GM19035 (cell line): ENCODE results near the gene HBQ1.
"Not testable (repeated sequence)": the region's sequence is repeated elsewhere in the genome, so short reads cannot be mapped to it uniquely, and the experiment has no call there.

ENCODE experiments used
- ATAC-seq: cut with Tn5 transposase; IDR thresholded peaks from one replicate; pipeline ENCODE4 v1.9.1; 2021; ENCODE audit not compliant: unreplicated experiment

HBQ1 gene

DNA sequence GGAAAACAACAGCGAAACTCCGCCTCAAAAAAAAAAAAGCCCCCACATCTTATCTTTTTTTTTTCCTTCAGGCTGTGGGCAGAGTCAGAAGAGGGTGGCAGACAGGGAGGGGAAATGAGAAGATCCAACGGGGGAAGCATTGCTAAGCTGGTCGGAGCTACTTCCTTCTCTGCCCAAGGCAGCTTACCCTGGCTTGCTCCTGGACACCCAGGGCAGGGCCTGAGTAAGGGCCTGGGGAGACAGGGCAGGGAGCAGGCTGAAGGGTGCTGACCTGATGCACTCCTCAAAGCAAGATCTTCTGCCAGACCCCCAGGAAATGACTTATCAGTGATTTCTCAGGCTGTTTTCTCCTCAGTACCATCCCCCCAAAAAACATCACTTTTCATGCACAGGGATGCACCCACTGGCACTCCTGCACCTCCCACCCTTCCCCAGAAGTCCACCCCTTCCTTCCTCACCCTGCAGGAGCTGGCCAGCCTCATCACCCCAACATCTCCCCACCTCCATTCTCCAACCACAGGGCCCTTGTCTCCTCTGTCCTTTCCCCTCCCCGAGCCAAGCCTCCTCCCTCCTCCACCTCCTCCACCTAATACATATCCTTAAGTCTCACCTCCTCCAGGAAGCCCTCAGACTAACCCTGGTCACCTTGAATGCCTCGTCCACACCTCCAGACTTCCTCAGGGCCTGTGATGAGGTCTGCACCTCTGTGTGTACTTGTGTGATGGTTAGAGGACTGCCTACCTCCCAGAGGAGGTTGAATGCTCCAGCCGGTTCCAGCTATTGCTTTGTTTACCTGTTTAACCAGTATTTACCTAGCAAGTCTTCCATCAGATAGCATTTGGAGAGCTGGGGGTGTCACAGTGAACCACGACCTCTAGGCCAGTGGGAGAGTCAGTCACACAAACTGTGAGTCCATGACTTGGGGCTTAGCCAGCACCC lies 5.0 kb upstream of the HBQ1 start:
- no peak for ATAC-seq

DNA sequence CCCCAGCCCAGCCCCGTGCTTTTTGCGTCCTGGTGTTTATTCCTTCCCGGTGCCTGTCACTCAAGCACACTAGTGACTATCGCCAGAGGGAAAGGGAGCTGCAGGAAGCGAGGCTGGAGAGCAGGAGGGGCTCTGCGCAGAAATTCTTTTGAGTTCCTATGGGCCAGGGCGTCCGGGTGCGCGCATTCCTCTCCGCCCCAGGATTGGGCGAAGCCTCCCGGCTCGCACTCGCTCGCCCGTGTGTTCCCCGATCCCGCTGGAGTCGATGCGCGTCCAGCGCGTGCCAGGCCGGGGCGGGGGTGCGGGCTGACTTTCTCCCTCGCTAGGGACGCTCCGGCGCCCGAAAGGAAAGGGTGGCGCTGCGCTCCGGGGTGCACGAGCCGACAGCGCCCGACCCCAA lies 4.3 kb upstream of the HBQ1 start:
- ATAC-seq = not testable (repeated sequence)

DNA sequence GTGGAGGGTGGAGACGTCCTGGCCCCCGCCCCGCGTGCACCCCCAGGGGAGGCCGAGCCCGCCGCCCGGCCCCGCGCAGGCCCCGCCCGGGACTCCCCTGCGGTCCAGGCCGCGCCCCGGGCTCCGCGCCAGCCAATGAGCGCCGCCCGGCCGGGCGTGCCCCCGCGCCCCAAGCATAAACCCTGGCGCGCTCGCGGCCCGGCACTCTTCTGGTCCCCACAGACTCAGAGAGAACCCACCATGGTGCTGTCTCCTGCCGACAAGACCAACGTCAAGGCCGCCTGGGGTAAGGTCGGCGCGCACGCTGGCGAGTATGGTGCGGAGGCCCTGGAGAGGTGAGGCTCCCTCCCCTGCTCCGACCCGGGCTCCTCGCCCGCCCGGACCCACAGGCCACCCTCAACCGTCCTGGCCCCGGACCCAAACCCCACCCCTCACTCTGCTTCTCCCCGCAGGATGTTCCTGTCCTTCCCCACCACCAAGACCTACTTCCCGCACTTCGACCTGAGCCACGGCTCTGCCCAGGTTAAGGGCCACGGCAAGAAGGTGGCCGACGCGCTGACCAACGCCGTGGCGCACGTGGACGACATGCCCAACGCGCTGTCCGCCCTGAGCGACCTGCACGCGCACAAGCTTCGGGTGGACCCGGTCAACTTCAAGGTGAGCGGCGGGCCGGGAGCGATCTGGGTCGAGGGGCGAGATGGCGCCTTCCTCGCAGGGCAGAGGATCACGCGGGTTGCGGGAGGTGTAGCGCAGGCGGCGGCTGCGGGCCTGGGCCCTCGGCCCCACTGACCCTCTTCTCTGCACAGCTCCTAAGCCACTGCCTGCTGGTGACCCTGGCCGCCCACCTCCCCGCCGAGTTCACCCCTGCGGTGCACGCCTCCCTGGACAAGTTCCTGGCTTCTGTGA lies 3.5 kb upstream of the HBQ1 start, which contains the start of gene HBA1:
TSS of gene HBA1 (plus strand) at position 204 of the 906 bp plus-strand sequence. CDS start at position 241, 37 bp downstream.
- ATAC-seq = not testable (repeated sequence)

DNA sequence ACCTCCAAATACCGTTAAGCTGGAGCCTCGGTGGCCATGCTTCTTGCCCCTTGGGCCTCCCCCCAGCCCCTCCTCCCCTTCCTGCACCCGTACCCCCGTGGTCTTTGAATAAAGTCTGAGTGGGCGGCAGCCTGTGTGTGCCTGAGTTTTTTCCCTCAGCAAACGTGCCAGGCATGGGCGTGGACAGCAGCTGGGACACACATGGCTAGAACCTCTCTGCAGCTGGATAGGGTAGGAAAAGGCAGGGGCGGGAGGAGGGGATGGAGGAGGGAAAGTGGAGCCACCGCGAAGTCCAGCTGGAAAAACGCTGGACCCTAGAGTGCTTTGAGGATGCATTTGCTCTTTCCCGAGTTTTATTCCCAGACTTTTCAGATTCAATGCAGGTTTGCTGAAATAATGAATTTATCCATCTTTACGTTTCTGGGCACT lies 2.9 kb upstream of the HBQ1 start:
- ATAC-seq = no peak

DNA sequence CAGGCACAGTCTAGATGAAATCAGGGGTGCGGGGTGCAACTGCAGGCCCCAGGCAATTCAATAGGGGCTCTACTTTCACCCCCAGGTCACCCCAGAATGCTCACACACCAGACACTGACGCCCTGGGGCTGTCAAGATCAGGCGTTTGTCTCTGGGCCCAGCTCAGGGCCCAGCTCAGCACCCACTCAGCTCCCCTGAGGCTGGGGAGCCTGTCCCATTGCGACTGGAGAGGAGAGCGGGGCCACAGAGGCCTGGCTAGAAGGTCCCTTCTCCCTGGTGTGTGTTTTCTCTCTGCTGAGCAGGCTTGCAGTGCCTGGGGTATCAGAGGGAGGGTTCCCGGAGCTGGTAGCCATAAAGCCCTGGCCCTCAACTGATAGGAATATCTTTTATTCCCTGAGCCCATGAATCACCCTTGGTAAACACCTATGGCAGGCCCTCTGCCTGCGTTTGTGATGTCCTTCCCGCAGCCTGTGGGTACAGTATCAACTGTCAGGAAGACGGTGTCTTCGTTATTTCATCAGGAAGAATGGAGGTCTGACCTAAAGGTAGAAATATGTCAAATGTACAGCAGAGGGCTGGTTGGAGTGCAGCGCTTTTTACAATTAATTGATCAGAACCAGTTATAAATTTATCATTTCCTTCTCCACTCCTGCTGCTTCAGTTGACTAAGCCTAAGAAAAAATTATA lies 2.1 kb upstream of the HBQ1 start:
- no peak for ATAC-seq

DNA sequence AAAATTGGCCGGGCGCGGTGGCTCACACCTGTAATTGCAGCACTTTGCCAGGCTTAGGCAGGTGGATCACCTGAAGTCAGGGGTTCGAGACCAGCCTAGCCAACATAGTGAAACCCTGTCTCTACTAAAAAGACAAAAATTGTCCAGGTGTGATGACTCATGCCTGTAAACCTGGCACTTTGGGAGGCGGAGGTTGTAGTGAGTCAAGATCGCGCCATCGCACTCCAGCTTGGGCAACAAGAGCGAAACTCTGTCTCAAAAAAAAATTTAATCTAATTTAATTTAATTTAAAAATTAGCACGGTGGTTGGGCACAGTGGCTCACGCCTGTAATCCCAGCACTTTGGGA lies 1.6 kb upstream of the HBQ1 start:
- ATAC-seq = no peak

DNA sequence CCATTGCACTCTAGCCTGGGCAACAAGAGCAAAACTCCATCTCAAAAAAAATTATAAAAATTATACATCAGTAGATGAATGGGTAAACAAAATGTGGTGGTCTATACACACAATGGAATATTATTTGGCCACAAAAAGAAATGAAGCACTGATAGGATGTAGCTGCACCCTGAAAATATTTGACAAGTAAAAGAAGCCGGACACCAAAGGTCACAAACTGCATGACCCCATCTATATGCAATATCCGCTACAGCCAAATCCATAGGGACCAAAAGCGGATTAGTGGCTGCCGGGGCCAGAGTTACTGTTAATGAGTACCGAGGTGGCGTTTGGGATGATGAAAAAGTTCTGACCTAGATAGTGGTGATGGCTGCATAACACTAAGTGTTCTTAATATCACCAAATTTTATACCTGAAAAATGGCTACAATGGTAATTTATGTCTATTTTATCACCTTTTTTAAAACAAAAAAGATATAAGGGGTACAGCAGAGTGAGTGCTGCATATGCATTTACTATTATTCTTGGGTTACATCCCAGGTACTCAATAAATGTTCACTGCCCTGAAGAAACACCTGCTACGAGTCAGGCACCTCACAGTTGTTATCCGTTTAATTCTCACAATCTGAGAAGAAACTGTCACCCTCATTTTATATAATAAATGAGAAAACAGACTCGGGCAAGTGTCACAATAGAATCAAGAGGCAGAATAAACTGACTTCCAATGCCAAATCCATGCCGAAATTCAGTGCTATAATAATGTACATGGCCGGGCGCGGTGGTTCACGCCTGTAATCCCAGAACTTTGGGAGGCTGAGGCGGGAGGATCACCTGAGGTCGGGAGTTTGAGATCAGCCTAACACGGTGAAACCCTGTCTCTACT lies 807 bp upstream of the HBQ1 start:
- no peak for ATAC-seq

DNA sequence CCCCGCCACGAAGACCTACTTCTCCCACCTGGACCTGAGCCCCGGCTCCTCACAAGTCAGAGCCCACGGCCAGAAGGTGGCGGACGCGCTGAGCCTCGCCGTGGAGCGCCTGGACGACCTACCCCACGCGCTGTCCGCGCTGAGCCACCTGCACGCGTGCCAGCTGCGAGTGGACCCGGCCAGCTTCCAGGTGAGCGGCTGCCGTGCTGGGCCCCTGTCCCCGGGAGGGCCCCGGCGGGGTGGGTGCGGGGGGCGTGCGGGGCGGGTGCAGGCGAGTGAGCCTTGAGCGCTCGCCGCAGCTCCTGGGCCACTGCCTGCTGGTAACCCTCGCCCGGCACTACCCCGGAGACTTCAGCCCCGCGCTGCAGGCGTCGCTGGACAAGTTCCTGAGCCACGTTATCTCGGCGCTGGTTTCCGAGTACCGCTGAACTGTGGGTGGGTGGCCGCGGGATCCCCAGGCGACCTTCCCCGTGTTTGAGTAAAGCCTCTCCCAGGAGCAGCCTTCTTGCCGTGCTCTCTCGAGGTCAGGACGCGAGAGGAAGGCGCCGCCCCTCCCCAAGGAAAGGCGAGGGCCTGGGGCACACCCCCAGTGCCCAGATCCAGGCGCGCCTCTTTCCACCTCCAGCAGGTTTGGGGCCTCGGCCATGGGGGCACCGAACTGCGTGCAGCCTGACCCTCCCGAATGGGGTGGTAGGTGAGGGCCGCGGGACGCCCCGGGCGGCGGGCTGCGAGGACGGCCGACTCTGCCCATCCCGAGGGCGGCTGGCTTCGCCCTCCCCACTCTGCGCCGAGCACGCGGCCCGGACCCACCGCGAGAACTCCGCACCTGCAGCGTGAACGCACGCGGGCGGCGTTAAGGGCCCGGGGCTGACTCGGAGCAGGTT lies 664 bp downstream of the HBQ1 start:
- ATAC-seq = no peak

DNA sequence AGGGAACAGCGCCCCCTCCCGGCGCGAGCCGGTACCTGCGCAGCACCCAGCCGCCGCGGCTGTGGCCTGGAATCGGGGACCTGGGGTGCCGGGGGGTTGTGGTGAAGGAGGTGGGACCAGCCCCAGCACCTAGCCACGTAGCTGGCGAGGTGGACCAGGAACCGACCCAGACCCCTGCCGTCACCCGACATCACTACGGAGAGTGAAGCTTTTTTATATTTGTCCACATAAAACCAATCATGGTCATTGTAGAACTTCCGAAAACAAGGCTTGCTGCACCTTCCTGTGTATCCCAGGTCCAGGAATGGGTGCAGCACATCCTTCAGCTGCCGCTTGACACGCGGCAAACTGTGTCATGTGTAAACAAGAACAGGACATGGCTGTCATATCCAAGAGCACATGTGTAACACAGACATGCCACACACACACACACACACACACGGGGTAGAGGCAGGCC lies 1.3 kb downstream of the HBQ1 start:
- no peak for ATAC-seq

DNA sequence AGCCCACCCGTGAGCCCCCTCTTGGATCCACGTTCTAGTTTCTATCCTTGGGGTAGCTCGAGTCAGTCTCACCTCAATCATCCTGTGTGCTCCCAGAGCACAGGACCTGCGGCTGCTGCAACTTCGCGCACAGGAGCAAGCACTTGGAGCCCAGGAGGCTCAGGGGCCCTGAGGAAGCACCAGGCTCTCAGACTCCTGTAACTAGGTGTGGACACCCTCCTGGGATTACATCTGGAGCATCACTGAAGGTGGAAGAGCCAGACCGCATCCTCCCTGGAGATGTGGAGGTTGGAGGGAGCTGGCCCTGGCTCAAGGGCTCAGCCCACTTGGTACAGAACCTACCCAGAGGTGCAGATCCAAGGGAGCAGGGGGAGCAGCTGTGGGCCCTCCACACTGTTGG lies 2.7 kb downstream of the HBQ1 start:
- no peak for ATAC-seq

DNA sequence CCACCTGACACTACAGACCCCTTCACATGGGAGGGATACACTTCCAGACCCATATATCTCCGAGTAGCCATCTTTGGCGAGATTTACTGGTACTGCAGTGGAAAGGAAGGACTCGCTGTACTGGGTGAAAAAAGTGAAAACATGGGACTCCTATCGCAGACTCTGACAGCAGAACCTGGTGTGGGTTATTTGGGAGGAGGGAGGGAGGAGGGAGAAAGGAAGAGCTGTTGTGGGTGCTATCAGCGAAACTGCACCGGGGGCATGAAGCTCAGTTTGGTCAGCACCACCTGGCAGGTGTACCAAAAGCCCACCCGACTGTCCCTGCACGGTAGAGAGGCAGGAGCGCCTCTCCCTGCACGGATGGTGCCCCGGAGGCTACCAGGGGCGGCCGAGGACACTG lies 5.0 kb downstream of the HBQ1 start:
- no peak for ATAC-seq

DNA sequence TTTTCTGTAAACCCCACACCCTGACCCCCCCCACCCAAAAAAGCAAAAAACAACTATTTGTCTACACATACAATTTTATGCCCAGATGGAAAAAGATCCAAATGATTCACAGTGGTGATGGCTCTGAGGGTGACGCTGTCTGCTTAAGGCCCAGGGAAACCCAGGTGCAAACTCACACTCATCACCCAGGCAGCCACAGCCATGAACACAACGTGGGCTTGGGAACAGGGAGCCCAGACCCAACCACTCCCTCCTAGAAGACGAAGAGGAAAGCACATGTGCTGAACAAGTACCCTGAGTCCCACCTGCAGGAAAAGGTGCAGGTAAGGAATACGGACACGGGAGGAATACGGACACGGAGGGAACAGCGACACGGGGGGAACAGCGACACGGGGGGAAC lies 5.4 kb downstream of the HBQ1 start:
- no peak for ATAC-seq

DNA sequence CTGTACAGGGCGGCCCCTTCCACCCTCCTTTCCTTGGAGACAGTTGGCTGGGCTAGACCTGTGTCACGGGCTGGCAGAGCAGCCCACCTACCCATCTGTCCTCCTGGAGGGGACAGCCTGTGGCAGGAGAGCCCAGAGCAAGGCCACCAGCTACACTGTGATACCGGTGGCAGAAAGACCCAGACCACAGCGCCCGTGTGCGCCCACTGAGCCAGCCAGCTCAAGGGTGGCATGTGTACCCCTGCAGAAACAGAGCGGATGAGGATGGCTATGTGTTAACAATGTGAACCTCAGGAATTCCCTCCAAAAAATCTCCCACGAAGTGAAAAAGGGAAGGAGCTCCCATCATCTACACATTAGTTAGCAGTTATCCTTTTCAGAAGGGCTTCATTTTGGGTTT lies 7.1 kb downstream of the HBQ1 start:
- no peak for ATAC-seq

DNA sequence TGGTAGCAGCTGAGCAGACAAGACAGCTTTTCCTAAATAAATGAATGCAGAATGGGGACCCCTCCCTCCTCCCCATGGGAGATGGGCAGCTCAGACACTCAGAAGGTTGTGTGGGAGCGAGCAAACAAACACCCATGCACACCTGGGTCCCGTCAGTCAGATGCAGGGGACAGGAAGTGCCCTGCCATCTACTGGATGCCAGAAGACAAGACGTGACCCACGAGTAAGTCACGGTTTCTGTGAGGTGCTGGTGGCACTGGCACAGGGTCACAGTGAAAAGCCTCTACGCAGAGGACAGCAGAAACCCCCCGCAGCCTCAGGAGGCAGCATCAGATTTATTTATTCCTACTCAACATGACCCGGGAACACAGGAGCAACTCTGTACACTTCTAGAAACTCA lies 8.4 kb downstream of the HBQ1 start:
- no peak for ATAC-seq

DNA sequence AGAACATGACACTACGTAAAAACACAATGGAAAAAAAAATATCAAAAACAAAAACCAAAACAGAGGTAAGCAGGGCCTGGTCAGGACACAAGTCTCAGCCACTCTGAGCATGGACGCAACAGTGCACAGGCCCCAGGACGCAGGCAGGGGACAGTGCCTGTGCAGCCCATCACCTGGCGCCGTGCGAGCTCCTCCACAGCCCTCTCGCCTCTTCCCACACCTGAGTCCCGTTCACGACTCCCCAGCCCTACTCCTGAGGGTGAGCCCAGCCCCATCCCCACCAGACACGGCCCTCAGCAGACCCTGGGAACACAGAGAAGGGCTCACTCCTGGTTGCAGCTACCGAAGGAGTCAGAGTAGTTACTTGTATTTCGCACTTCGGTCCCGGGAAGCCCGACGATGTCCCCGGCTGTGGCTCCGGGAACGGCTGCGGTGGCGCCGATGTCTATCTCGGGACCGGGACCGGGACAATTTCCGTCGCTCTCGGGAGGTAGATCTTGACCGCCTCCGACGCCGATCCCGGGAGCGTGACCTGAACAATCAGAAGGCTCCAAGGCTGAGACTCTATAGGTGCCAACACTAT lies 9.4 kb downstream of the HBQ1 start:
- ATAC-seq = no peak

DNA sequence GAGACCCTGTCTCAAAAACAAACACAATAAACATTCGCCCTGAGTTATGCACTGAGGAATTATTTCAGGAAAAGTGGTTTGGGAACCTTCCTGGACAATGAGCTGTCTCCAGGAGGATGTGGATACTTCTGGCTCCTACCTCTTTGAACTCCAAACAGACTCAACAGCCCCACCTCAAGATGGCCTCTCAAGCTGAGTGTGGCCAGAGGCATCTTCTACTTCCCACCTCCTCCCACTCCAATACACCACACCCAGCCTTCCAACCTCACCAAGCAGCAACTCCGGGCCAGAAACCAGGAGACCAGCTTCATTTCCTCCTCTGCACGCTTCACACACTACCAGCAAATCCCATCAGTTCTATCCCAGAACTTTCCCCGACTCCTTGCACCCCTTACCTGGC lies 11.6 kb downstream of the HBQ1 start:
- ATAC-seq = no peak

DNA sequence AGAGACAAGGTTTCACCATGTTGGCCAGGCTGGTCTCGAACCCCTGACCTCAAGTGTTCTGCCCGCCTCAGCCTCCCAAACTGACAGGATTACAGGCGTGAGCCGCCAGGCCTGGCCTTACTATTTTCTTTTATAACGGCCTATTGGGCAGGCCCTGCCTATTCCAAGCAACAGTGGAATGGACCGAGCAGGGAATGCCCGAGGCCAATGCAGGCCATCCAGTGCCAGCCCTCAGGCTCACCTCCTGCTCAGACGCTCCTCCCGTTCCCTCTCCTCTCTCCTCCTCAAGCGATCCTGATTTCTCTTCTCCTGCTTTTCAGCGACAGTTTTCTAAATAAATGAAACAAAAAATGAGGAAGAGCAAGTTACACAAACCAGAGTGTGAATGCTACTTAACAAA lies 12.4 kb downstream of the HBQ1 start:
- no peak for ATAC-seq

DNA sequence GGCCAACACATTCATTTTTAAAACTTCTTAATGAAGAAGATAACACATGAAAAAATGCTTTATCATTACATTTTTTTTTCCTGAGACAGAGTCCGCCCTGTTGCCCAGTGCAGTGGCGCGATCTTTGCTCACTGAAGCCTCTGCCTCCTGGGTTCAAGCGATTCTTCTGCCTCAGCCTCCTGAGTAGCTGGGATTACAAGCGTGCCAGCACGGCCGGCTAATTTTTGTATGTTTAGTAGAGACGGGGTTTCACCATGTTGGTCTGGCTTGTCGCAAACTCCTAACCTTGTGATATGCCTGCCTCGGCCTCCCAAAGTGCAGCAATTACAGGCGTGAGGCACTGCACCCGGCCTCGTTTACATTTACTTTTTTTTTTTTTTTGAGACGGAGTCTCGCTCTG lies 13.2 kb downstream of the HBQ1 start:
- ATAC-seq = no peak

DNA sequence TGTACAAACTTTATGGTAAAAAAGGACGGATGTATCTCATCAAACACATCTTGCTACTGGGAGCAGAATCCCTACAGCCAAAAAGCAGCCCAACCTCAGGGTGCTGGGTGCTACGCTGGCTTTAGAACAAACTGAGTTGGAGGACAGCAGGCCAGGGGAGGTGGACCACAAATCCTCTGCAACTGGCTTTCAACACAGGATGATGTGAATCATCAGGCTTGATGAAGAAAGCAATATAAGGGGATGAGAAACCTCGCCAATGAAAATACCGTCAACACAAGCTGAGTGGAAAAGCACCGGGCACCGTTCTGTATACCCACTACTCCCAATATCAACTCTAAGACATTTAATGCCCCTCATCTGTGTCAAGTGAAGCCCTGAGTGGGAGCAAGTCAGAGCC lies 14.3 kb downstream of the HBQ1 start:
- ATAC-seq = no peak
